ENCODE measurements around the gene PCDHA8. TPM values are rescaled to one million over a fixed set of nuclear protein-coding genes. Genes with fewer than 3 reads are reported as not detected.
A peak's percentile ranks its signal among the peaks of the same experiment; 100 is the strongest.
"Not testable (repeated sequence)": the region's sequence is repeated elsewhere in the genome, so short reads cannot be mapped to it uniquely, and the experiment has no call there.

The PCDHA8 gene
- total RNA-seq, 1 donor from 2014 or later, result 5.4 TPM

DNA sequence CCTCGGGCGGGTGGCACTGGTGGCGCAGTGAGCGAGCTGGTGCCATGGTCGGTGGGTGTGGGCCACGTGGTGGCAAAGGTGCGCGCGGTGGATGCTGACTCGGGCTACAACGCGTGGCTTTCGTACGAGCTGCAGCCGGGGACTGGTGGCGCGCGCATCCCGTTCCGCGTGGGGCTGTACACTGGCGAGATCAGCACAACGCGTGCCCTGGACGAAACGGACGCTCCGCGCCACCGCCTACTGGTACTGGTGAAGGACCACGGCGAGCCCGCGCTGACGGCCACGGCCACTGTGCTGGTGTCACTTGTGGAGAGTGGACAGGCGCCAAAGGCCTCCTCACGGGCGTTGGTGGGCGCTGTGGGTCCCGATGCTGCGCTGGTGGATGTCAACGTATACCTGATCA lies 32.1 kb upstream of the PCDHA8 start:
- TF ChIP-seq, protein P1, sequence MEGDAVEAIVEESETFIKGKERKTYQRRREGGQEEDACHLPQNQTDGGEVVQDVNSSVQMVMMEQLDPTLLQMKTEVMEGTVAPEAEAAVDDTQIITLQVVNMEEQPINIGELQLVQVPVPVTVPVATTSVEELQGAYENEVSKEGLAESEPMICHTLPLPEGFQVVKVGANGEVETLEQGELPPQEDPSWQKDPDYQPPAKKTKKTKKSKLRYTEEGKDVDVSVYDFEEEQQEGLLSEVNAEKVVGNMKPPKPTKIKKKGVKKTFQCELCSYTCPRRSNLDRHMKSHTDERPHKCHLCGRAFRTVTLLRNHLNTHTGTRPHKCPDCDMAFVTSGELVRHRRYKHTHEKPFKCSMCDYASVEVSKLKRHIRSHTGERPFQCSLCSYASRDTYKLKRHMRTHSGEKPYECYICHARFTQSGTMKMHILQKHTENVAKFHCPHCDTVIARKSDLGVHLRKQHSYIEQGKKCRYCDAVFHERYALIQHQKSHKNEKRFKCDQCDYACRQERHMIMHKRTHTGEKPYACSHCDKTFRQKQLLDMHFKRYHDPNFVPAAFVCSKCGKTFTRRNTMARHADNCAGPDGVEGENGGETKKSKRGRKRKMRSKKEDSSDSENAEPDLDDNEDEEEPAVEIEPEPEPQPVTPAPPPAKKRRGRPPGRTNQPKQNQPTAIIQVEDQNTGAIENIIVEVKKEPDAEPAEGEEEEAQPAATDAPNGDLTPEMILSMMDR (IDR thresholded peaks at IDR 0.05; ENCODE audit: unreplicated experiment), result no peak
- no peak overlapping the region for H3K27ac Mint-ChIP-seq
- H3K4me1 Mint-ChIP-seq, result peaks cover 10% of the 10 kb centered on the region
- peaks cover 42% of the 10 kb centered on the region for H3K9me3 Mint-ChIP-seq
- DNase-seq (ENCODE audit: low spot score in 2 of 2, unreplicated experiment in 2 of 2), result no peak
- no peak overlapping the region for H3K4me3 Mint-ChIP-seq
- H3K36me3 Mint-ChIP-seq, result peaks cover 55% of the 10 kb centered on the region
- no peaks in the 10 kb centered on the region for H3K27me3 Mint-ChIP-seq (ENCODE audit: low read depth)

GRCh38 chr5:140821375-140822280 lies 19.4 kb upstream of the PCDHA8 start, which contains the start of gene PCDHA5:
PCDHA5 (plus strand) TSS chr5:140821613.
- DNase-seq (ENCODE audit: low spot score in 2 of 2, unreplicated experiment in 2 of 2), result no peak
- Mint-ChIP-seq H3K9me3 (peaks cover 22% of the 10 kb centered on the region), H3K36me3 (peaks cover 32% of the 10 kb centered on the region), H3K4me3 (no peak within 1 kb of the TSS), H3K27ac (no peak within 1 kb of the TSS), H3K27me3 (ENCODE audit: low read depth) (no peaks in the 10 kb centered on the region), H3K4me1 (no peaks in the 10 kb centered on the region)
- TF ChIP-seq, protein P1 (IDR thresholded peaks at IDR 0.05; ENCODE audit: unreplicated experiment), result no peak

- H3K4me3 Mint-ChIP-seq, result no peak overlapping the region
- H3K27me3 Mint-ChIP-seq (ENCODE audit: low read depth), result no peaks in the 10 kb centered on the region
- H3K9me3 Mint-ChIP-seq, result peaks cover 25% of the 10 kb centered on the region
- no peak overlapping the region for H3K27ac Mint-ChIP-seq
- TF ChIP-seq, protein P1 (IDR thresholded peaks at IDR 0.05; ENCODE audit: unreplicated experiment), result no peak
- no peaks in the 10 kb centered on the region for H3K4me1 Mint-ChIP-seq
- no peak for DNase-seq (ENCODE audit: low spot score in 2 of 2, unreplicated experiment in 2 of 2)
- peaks cover 34% of the 10 kb centered on the region for H3K36me3 Mint-ChIP-seq
Measured at GRCh38 chr5:140822281-140822629, 18.7 kb upstream of the PCDHA8 start.

DNA sequence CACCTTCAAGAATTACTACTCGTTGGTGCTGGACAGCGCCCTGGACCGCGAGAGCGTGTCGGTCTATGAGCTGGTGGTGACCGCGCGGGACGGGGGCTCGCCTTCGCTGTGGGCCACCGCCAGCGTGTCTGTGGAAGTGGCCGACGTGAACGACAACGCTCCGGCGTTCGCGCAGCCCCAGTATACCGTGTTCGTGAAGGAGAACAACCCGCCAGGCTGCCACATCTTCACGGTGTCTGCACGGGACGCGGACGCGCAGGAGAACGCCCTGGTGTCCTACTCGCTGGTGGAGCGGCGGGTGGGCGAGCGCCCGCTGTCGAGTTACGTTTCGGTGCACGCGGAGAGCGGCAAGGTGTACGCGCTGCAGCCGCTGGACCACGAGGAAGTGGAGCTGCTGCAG lies 18.0 kb upstream of the PCDHA8 start:
- H3K27ac Mint-ChIP-seq; H3K27me3 Mint-ChIP-seq (ENCODE audit: low read depth); DNase-seq (ENCODE audit: low spot score in 2 of 2, unreplicated experiment in 2 of 2); H3K4me1 Mint-ChIP-seq; H3K4me3 Mint-ChIP-seq: not testable (repeated sequence)
- Mint-ChIP-seq H3K36me3 (peaks cover 35% of the 10 kb centered on the region), H3K9me3 (peaks cover 18% of the 10 kb centered on the region)

GRCh38 chr5:140823475-140823874 lies 17.5 kb upstream of the PCDHA8 start:
- Mint-ChIP-seq H3K27me3 (ENCODE audit: low read depth) (no peaks in the 10 kb centered on the region), H3K4me1 (peaks cover 2% of the 10 kb centered on the region), H3K9me3 (peaks cover 19% of the 10 kb centered on the region), H3K4me3 (no peak overlapping the region), H3K36me3 (peaks cover 38% of the 10 kb centered on the region), H3K27ac (no peak overlapping the region)
- TF ChIP-seq, protein P1 (IDR thresholded peaks at IDR 0.05; ENCODE audit: unreplicated experiment), result no peak
- DNase-seq (ENCODE audit: low spot score in 2 of 2, unreplicated experiment in 2 of 2), result no peak

- Mint-ChIP-seq H3K27me3 (ENCODE audit: low read depth) (no peaks in the 10 kb centered on the region), H3K4me3 (peak within 1 kb of the TSS; percentile 75), H3K4me1 (peaks cover 2% of the 10 kb centered on the region), H3K27ac (peak within 1 kb of the TSS; percentile 84), H3K9me3 (peaks cover 33% of the 10 kb centered on the region), H3K36me3 (peaks cover 57% of the 10 kb centered on the region)
- TF ChIP-seq, protein P1 (IDR thresholded peaks at IDR 0.05; ENCODE audit: unreplicated experiment), result peak; percentile 19
- DNase-seq (ENCODE audit: low spot score in 2 of 2, unreplicated experiment in 2 of 2), result no peak
Measured at GRCh38 chr5:140827704-140828361, 13.2 kb upstream of the PCDHA8 start, which contains the start of gene PCDHA6. PCDHA6 (plus strand) TSS chr5:140827960; CDS start chr5:140828092, 132 bp downstream.

Measured in mesothelial cell of epicardium (in vitro differentiated cells).